ENCODE data around the gene GPHN. TPM values are rescaled to one million over a fixed set of nuclear protein-coding genes. Genes with fewer than 3 reads are reported as not detected.

The GPHN gene
- total and polyA plus RNA-seq, 2 donors (not counting 3 experiments of a cell fraction or from before 2014, with no cell fraction given), result 5.1 to 23.2 TPM

- Histone ChIP-seq H3K27me3 (ENCODE audit: control insufficient read depth in 2 of 2, insufficient read depth in 2 of 2, low read length in 2 of 2) (no peaks in the 10 kb centered on the region), H2AFZ (ENCODE audit: low read depth, low read length) (no peak overlapping the region), H3K36me3 (ENCODE audit: control insufficient read depth in 2 of 2, extremely low read depth in 1 of 2, insufficient read depth in 2 of 2, low read length in 2 of 2) (no peaks in the 10 kb centered on the region), H4K20me1 (replicated peaks; ENCODE audit: control insufficient read depth, extremely low read depth, insufficient read depth, low read length) (no peaks in the 10 kb centered on the region), H3K9me3 (replicated peaks; ENCODE audit: control insufficient read depth, insufficient read depth, low read length) (no peaks in the 10 kb centered on the region), H3K79me2 (ENCODE audit: control insufficient read depth, insufficient read depth, low read length) (no peaks in the 10 kb centered on the region), H3K4me3 (replicated peaks in 1 of 3; ENCODE audit: insufficient read depth in 1 of 3, low read depth in 1 of 3, low read length in 3 of 3) (no peak overlapping the region), H3K27ac (ENCODE audit: insufficient read depth, low read depth, low read length) (peak overlapping the region; percentile 63), H3K4me2 (ENCODE audit: insufficient read depth, low read length) (no peak overlapping the region), H3K9me1 (replicated peaks; ENCODE audit: control insufficient read depth, extremely low read depth, insufficient read depth, low read length) (no peaks in the 10 kb centered on the region), H3K9ac (replicated peaks; ENCODE audit: extremely low read depth, insufficient read depth, low read length) (no peak overlapping the region), H3K4me1 (ENCODE audit: control insufficient read depth, extremely low read depth, insufficient read depth, low read length) (peaks cover 15% of the 10 kb centered on the region)
- ChIA-PET POLR2A (no interaction called here), CTCF (no interaction called here)
- TF ChIP-seq JUN (IDR thresholded peaks at IDR 0.05; ENCODE audit: borderline replicate concordance, insufficient read depth, insufficient read length, low read depth) (no peak), FOS (IDR thresholded peaks at IDR 0.05; ENCODE audit: borderline replicate concordance, insufficient read depth, low read length) (no peak), GATA2 (IDR thresholded peaks at IDR 0.05; ENCODE audit: insufficient read depth, insufficient read length, low read depth, low read length) (no peak), POLR2AphosphoS5 (IDR thresholded peaks at IDR 0.05; ENCODE audit: insufficient read depth, low read depth, low read length) (no peak), MAX (IDR thresholded peaks at IDR 0.05; ENCODE audit: insufficient read depth, insufficient read length) (no peak), MYC (IDR thresholded peaks at IDR 0.05; ENCODE audit: low read depth, low read length) (no peak), EZH2 (IDR thresholded peaks at IDR 0.05; ENCODE audit: borderline replicate concordance, low read depth, low read length, severe bottlenecking) (no peak), POLR2A (IDR thresholded peaks at IDR 0.05; ENCODE audit: low read depth, low read length) (no peak), CTCF (IDR thresholded peaks at IDR 0.05; ENCODE audit: extremely low read depth in 1 of 2, insufficient read depth in 1 of 2, low read depth in 1 of 2, low read length in 2 of 2) (no peak)
- no TSS peak for BruUV-seq (replicated peaks)
- intact Hi-C loops (cut with micrococcal nuclease) (loop anchor here (5.0 to 10.0 kb wide), 2 partner anchors 144 to 703 kb away; partner anchors contain the start of genes ATP6V1D and GPHN), dilution Hi-C loops (cut with MboI; ENCODE audit: extremely low pct_ligation_motif_present, low sequenced_read_pairs) (no loop called here)
- FAIRE-seq, result peak; percentile 68
- peak; percentile 41 for DNase-seq (ENCODE audit: low read depth, low spot score)
These were observed 143.7 kb downstream of the GPHN start for GRCh38 chr14:66651536-66652220.
